WI38 (cell line): ENCODE results near the gene SLC38A8.

Experiments used
- H3K4me3 ChIP-seq: 2 replicates; pipeline ENCODE4 v1.5.1; 2011; ENCODE audit warnings: low read depth, mild to moderate bottlenecking, control low read depth, low read length
- TF ChIP-seq, protein P1 (sequence below): IDR thresholded peaks from 2 replicates; pipeline ENCODE4 v1.5.1; 2012; ENCODE audit warnings: low read depth, mild to moderate bottlenecking, control low read depth, low read length

SLC38A8 gene

DNA sequence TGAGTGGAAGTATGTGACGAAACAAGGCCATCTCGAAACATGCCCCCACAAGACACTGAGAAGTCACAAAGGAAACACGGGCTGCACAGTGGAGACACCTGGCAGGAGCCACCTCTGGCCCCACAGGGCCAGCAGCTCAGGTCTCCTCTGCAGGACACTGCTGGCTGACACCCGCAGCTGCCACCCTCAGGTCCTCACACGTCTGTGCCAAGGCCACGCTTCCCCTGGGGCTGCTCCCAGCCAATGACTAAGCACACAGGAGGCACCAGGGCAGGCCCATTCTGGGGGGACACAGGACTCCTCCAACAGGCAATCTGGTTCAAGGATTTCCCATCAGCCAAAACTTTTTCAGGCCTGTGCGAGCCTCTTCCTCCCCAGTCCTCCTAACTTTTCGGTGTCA, 37.8 kb upstream of the SLC38A8 start:
- TF ChIP-seq, protein P1, sequence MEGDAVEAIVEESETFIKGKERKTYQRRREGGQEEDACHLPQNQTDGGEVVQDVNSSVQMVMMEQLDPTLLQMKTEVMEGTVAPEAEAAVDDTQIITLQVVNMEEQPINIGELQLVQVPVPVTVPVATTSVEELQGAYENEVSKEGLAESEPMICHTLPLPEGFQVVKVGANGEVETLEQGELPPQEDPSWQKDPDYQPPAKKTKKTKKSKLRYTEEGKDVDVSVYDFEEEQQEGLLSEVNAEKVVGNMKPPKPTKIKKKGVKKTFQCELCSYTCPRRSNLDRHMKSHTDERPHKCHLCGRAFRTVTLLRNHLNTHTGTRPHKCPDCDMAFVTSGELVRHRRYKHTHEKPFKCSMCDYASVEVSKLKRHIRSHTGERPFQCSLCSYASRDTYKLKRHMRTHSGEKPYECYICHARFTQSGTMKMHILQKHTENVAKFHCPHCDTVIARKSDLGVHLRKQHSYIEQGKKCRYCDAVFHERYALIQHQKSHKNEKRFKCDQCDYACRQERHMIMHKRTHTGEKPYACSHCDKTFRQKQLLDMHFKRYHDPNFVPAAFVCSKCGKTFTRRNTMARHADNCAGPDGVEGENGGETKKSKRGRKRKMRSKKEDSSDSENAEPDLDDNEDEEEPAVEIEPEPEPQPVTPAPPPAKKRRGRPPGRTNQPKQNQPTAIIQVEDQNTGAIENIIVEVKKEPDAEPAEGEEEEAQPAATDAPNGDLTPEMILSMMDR = no peak
- H3K4me3 ChIP-seq = no peak overlapping the region

DNA sequence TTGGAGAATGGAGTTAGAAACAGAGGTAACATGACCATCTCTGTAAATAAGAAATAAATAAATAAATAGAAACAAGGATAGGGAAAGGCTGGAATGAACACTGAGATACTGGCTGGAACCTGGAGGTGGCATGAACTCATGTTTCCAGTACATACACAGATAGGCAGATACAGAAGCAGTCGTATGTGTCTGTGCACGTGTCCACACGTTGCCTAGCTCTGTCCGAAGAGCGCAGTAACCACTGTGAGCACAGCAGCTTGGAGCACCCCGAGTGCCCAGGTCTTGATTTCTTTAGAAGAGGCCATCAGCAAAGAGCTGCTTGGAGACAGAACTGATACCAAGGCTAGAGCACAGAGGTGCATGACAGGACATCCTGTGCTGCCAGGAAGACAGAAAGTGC, 37.1 kb upstream of the SLC38A8 start:
- H3K4me3 ChIP-seq = no peak overlapping the region
- TF ChIP-seq, protein P1 = no peak

GRCh38 chr16:84075376-84075775, 32.8 kb upstream of the SLC38A8 start:
- H3K4me3 ChIP-seq = no peak overlapping the region
- TF ChIP-seq, protein P1 = no peak

DNA sequence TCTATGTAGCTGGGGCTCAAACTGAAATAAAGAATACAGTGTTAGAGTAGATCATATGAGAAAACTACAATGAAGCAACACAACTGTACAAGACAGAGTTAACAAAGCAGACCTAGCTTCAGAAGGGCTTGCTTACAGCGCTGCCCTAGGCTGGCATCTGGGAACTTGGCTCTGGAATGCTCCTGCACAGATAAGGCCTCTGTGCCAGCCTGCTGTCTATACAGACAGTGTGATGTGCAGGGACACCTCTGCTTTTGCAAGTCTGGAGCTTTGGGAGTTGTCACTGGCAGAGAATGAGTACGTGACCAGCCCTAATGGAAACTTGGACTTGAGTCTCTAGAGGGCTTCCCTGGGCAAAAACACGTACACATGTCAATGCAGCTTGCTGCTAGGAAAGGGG, 32.1 kb upstream of the SLC38A8 start:
- H3K4me3 ChIP-seq = no peak overlapping the region
- TF ChIP-seq, protein P1 = no peak

DNA sequence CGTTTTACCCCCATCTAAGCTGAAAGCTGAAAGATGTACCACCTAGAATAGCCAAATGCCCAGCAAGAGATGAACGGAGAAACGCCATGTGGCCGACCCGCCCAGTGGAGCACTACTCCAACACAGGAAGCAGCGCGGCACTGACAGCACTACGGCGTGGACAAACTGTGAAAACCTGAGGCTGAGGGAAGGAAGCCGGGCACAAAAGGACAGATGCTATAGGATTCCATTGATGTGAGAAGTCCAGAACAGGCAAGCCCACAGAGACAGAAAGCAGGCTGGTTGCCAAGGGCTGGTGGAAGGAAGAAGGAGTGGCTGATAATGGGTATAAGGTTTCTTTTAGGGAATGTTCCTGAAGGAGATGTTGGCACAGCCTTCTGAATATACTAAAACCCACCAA, 29.4 kb upstream of the SLC38A8 start:
- H3K4me3 ChIP-seq = no peak overlapping the region
- TF ChIP-seq, protein P1 = no peak

- TF ChIP-seq, protein P1 = no peak
- no peak overlapping the region for H3K4me3 ChIP-seq
Measured at GRCh38 chr16:84071121-84071520, 28.5 kb upstream of the SLC38A8 start.

- TF ChIP-seq, protein P1 = no peak
Measured at GRCh38 chr16:84069540-84069939, 26.9 kb upstream of the SLC38A8 start.

More at GRCh38 chr16:84069540-84069939, 26.9 kb upstream of the SLC38A8 start:
- H3K4me3 ChIP-seq = no peak overlapping the region
